ENCODE results near the gene GNAT1.
"Not testable (repeated sequence)": the region's sequence is repeated elsewhere in the genome, so short reads cannot be mapped to it uniquely, and the experiment has no call there.

Gene GNAT1

GRCh38 chr3:50203809-50204803, 12.7 kb downstream of the GNAT1 start:
- no peak for DNase-seq

- DNase-seq, result no peak
Observed at GRCh38 chr3:50204804-50205412, 13.5 kb downstream of the GNAT1 start, which contains the start of gene SLC38A3. Gene SLC38A3, plus strand, starts transcription at chr3:50205271. Its CDS starts 8,929 bp downstream, at chr3:50214200.

- DNase-seq, result no peak
Observed at GRCh38 chr3:50205413-50206276, 14.2 kb downstream of the GNAT1 start.

GRCh38 chr3:50207359-50208042, 16.1 kb downstream of the GNAT1 start:
- DNase-seq, result no peak

GRCh38 chr3:50208677-50209344, 17.4 kb downstream of the GNAT1 start:
- DNase-seq, result no peak

- DNase-seq, result no peak
Observed at GRCh38 chr3:50210176-50210509, 18.7 kb downstream of the GNAT1 start.

GRCh38 chr3:50210510-50211367, 19.3 kb downstream of the GNAT1 start:
- no peak for DNase-seq

GRCh38 chr3:50211368-50211717, 19.9 kb downstream of the GNAT1 start:
- not testable (repeated sequence) for DNase-seq

GRCh38 chr3:50211930-50212329, 20.5 kb downstream of the GNAT1 start:
- DNase-seq, result no peak

- no peak for DNase-seq
Observed at GRCh38 chr3:50212502-50212901, 21.1 kb downstream of the GNAT1 start.

GRCh38 chr3:50212971-50213370, 21.6 kb downstream of the GNAT1 start:
- DNase-seq, result no peak

- DNase-seq, result no peak
Observed at GRCh38 chr3:50213373-50213772, 22.0 kb downstream of the GNAT1 start.

GRCh38 chr3:50214824-50215223, 23.4 kb downstream of the GNAT1 start:
- DNase-seq, result no peak

GRCh38 chr3:50215529-50215928, 24.1 kb downstream of the GNAT1 start:
- no peak for DNase-seq

GRCh38 chr3:50217681-50218080, 26.3 kb downstream of the GNAT1 start:
- no peak for DNase-seq

- DNase-seq, result no peak
Observed at GRCh38 chr3:50218448-50218847, 27.0 kb downstream of the GNAT1 start.

- no peak for DNase-seq
Observed at GRCh38 chr3:50219285-50219684, 27.9 kb downstream of the GNAT1 start.

GRCh38 chr3:50220109-50220508, 28.7 kb downstream of the GNAT1 start:
- DNase-seq, result no peak

GRCh38 chr3:50221051-50221410, 29.6 kb downstream of the GNAT1 start:
- no peak for DNase-seq

GRCh38 chr3:50221411-50222168, 30.2 kb downstream of the GNAT1 start:
- DNase-seq, result no peak

GRCh38 chr3:50222169-50222528, 30.7 kb downstream of the GNAT1 start:
- no peak for DNase-seq

Data from SIG-M5 (cell line).